Fibroblast of pulmonary artery (primary cell): ENCODE measurements around the gene CYB5D1.

Experiments
- DNase-seq: peaks from one replicate; pipeline ENCODE4 v3.0.0-alpha.2; 2010; ENCODE audit warnings: low read depth
- H3K4me3 ChIP-seq: replicated peaks from 2 replicates; pipeline ENCODE4 v1.5.1; 2011; ENCODE audit warnings: low read depth, mild to moderate bottlenecking, control low read depth, low read length, moderate library complexity
- CTCF ChIP-seq: IDR thresholded peaks from 2 replicates; pipeline ENCODE4 v1.5.1; 2011; ENCODE audit warnings: mild to moderate bottlenecking, control low read depth, low read length, inconsistent platforms; ENCODE audit errors: missing control alignments

Gene CYB5D1

GRCh38 chr17:7846063-7846735, 11.6 kb upstream of the CYB5D1 start:
- no peak for DNase-seq
- no peak for TF ChIP-seq CTCF
- no peak overlapping the region for H3K4me3 ChIP-seq

- no peak for TF ChIP-seq CTCF
- H3K4me3 ChIP-seq, result no peak overlapping the region
- DNase-seq, result no peak
These were observed 10.8 kb upstream of the CYB5D1 start for GRCh38 chr17:7846765-7847661.

GRCh38 chr17:7848131-7848579, 9.6 kb upstream of the CYB5D1 start:
- TF ChIP-seq CTCF, result no peak
- no peak overlapping the region for H3K4me3 ChIP-seq
- no peak for DNase-seq

GRCh38 chr17:7848739-7849129, 9.1 kb upstream of the CYB5D1 start:
- DNase-seq, result no peak
- TF ChIP-seq CTCF, result no peak
- no peak overlapping the region for H3K4me3 ChIP-seq

GRCh38 chr17:7849130-7849750, 8.6 kb upstream of the CYB5D1 start:
- no peak for DNase-seq
- H3K4me3 ChIP-seq, result no peak overlapping the region
- no peak for TF ChIP-seq CTCF

GRCh38 chr17:7849751-7850504, 7.9 kb upstream of the CYB5D1 start:
- no peak for DNase-seq
- H3K4me3 ChIP-seq, result no peak overlapping the region
- no peak for TF ChIP-seq CTCF
